NB4 (cell line): ENCODE data around the gene NCAM2.
"Not testable (repeated sequence)": the region's sequence is repeated elsewhere in the genome, so short reads cannot be mapped to it uniquely, and the experiment has no call there.

Experiments
- DNase-seq: peaks from one replicate; pipeline ENCODE4 v3.0.0; 2010; ENCODE audit warnings: low read depth
- H3K4me3 ChIP-seq: one replicate; pipeline ENCODE4 v1.5.1; 2011; ENCODE audit warnings: mild to moderate bottlenecking, low read depth, low read length, moderate library complexity
- MYC ChIP-seq: IDR thresholded peaks from 2 replicates; pipeline ENCODE4 v1.6.1; 2011; ENCODE audit warnings: low read depth, low read length
- POLR2A ChIP-seq: IDR thresholded peaks from 2 replicates; pipeline ENCODE4 v1.6.1; 2011; ENCODE audit warnings: mild to moderate bottlenecking; ENCODE audit not compliant: insufficient read length; ENCODE audit errors: extremely low read depth
- TF ChIP-seq, protein P1 (sequence below): IDR thresholded peaks from 2 replicates; pipeline ENCODE4 v1.6.1; 2011; ENCODE audit warnings: low read depth, low read length
- TF ChIP-seq, protein P2 (sequence below): IDR thresholded peaks from one replicate; pipeline ENCODE4 v1.5.1; 2012; ENCODE audit warnings: low read depth, low read length

Gene NCAM2

GRCh38 chr21:21132390-21132789, 134.2 kb downstream of the NCAM2 start:
- no peak overlapping the region for H3K4me3 ChIP-seq
- DNase-seq: no peak
- TF ChIP-seq MYC: no peak
- TF ChIP-seq, protein P1, sequence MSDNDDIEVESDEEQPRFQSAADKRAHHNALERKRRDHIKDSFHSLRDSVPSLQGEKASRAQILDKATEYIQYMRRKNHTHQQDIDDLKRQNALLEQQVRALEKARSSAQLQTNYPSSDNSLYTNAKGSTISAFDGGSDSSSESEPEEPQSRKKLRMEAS: no peak
- TF ChIP-seq POLR2A: no peak
- TF ChIP-seq, protein P2, sequence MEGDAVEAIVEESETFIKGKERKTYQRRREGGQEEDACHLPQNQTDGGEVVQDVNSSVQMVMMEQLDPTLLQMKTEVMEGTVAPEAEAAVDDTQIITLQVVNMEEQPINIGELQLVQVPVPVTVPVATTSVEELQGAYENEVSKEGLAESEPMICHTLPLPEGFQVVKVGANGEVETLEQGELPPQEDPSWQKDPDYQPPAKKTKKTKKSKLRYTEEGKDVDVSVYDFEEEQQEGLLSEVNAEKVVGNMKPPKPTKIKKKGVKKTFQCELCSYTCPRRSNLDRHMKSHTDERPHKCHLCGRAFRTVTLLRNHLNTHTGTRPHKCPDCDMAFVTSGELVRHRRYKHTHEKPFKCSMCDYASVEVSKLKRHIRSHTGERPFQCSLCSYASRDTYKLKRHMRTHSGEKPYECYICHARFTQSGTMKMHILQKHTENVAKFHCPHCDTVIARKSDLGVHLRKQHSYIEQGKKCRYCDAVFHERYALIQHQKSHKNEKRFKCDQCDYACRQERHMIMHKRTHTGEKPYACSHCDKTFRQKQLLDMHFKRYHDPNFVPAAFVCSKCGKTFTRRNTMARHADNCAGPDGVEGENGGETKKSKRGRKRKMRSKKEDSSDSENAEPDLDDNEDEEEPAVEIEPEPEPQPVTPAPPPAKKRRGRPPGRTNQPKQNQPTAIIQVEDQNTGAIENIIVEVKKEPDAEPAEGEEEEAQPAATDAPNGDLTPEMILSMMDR: no peak

GRCh38 chr21:21137986-21138385, 139.8 kb downstream of the NCAM2 start:
- no peak for DNase-seq
- H3K4me3 ChIP-seq: no peak overlapping the region
- TF ChIP-seq, protein P1: no peak
- TF ChIP-seq, protein P2: no peak
- no peak for TF ChIP-seq MYC
- TF ChIP-seq POLR2A: no peak

DNA sequence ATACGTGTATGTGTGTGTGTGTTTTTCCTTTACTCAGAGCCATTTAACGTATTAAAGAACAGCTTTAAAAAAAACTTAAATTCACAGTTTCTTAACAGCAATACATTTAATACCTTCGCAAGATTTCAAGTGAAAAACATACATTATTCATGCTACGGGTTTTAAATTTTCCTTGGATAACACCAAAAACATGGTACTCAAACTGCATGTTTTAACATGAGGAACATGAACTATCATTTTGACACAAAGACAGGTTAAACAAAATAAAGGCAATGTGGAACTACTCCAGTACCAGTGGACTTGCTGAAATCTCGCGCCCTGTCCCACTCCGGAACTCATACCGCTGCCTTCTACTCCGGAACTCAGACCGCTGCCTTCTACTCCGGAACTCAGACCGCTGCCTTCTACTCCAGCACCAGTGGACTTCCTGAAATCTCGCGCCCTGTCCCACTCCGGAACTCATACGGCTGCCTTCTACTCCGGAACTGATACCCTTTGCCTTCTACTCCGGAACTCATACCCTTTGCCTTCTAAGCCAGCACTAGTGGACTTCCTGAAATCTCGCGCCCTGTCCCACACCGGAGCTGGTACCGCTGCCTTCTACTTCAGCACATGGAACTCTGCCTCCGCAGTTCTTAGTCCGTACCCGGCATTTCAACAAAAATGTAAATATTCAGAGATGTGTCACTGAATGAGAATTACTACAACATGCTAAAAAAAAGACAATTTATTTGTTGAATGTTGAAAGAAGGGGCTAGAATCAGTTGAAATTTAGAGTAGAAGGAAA, 148.6 kb downstream of the NCAM2 start:
- TF ChIP-seq MYC: no peak
- TF ChIP-seq, protein P1: no peak
- TF ChIP-seq, protein P2: no peak
- no peak overlapping the region for H3K4me3 ChIP-seq
- DNase-seq: no peak

GRCh38 chr21:21147374-21147745, 149.2 kb downstream of the NCAM2 start:
- DNase-seq: no peak
- TF ChIP-seq, protein P1: no peak
- TF ChIP-seq POLR2A: no peak
- no peak for TF ChIP-seq MYC
- TF ChIP-seq, protein P2: no peak
- no peak overlapping the region for H3K4me3 ChIP-seq

DNA sequence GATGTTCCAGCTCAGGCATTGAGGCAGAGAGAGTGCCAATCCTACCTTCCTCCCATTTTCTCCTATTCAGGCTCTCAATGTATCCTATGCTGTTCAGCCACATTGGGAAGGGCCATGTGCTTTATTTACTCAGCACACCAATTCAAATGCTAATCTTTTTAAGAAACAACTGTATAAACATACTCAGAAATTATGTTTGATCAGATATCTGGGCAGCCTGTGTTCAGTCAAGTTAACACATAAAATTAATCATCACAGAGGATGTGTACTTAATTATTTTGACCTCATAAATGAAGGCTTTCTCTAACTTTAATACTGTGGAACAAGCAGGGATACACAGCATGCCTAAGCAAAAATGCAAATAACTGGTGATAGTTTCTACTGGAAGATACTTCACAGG, 149.8 kb downstream of the NCAM2 start:
- TF ChIP-seq, protein P2: no peak
- TF ChIP-seq POLR2A: no peak
- TF ChIP-seq, protein P1: no peak
- no peak for TF ChIP-seq MYC
- H3K4me3 ChIP-seq: no peak overlapping the region
- no peak for DNase-seq

DNA sequence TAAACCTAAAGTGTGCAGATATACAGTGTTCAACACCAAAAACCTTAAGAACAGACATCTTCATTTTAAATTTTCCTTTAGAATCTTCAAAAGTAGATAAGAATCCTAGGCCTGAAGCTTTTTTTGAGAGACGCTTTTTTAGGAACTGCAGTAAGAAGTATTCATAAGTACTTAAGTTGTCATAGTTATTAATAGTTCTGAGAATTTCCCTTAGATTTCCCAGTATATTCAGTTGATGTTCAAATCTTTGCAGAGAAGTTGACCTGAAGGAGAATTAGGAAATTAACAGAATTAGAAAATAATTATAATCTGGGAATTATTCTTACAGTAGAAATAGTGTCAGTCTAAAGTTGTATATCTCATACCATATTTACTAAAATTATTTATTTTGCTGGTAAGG, 150.3 kb downstream of the NCAM2 start:
- TF ChIP-seq MYC: no peak
- TF ChIP-seq POLR2A: no peak
- TF ChIP-seq, protein P1: no peak
- no peak overlapping the region for H3K4me3 ChIP-seq
- DNase-seq: no peak

DNA sequence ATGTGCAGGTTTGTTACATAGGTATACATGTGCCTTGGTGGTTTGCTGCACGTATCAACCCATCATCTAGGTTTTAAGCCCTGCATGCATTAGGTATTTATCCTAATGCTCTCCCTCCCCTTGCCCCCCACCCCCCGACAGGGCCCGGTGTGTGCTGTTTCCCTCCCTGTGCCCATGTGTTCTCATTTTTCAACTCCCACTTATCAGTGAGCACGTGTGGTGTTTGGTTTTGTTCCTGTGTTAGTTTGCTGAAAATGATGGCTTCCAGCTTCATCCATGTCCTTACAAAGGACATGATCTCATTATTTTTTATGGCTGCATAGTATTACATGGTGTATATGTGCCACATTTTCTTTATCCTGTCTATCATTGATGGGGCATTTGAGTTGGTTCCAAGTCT, 151.2 kb downstream of the NCAM2 start:
- not testable (repeated sequence) for DNase-seq

More for the DNA sequence above, 151.2 kb downstream of the NCAM2 start:
- H3K4me3 ChIP-seq: not testable (repeated sequence)
